Hematopoietic multipotent progenitor cell treated with erythropoietin and hydrocortisone succinate and interleukin-3 and kit ligand, for 15 days (in vitro differentiated cells): ENCODE measurements around the gene CDT1.
A peak's percentile ranks its signal among the peaks of the same experiment; 100 is the strongest.

Experiments used
- DNase-seq: peaks from one replicate; pipeline ENCODE4 v3.0.0-alpha.2; 2015; ENCODE audit warnings: low spot score

Gene CDT1

GRCh38 chr16:88805340-88805715 is 1.7 kb downstream of the CDT1 start:
- DNase-seq: no peak

- no peak for DNase-seq
Measured at GRCh38 chr16:88805887-88806393, 2.4 kb downstream of the CDT1 start.

- DNase-seq: no peak
Measured at GRCh38 chr16:88806491-88807111, 3.0 kb downstream of the CDT1 start.

GRCh38 chr16:88807142-88807625 is 3.6 kb downstream of the CDT1 start:
- DNase-seq: no peak

- DNase-seq: no peak
Measured at GRCh38 chr16:88807626-88808453, 4.3 kb downstream of the CDT1 start.

- no peak for DNase-seq
Measured at GRCh38 chr16:88809068-88809675, 5.6 kb downstream of the CDT1 start.

GRCh38 chr16:88809676-88810165 is 6.1 kb downstream of the CDT1 start:
- DNase-seq: no peak

- DNase-seq: no peak
Measured at GRCh38 chr16:88810166-88810911, 6.8 kb downstream of the CDT1 start.

- peak; percentile 52 for DNase-seq
Measured at GRCh38 chr16:88810912-88811768, 7.6 kb downstream of the CDT1 start.

- DNase-seq: peak; percentile 92
Measured at GRCh38 chr16:88811769-88812512, 8.4 kb downstream of the CDT1 start, which contains the start of gene APRT. APRT (minus strand) TSS chr16:88811928; CDS start chr16:88811899, 29 bp downstream.

- DNase-seq: peak; percentile 51
Measured at GRCh38 chr16:88812513-88813268, 9.1 kb downstream of the CDT1 start.

GRCh38 chr16:88813269-88814143 is 9.9 kb downstream of the CDT1 start:
- no peak for DNase-seq

GRCh38 chr16:88814144-88814502 is 10.5 kb downstream of the CDT1 start:
- DNase-seq: no peak

- no peak for DNase-seq
Measured at GRCh38 chr16:88815227-88815626, 11.6 kb downstream of the CDT1 start.

- no peak for DNase-seq
Measured at GRCh38 chr16:88815901-88816589, 12.5 kb downstream of the CDT1 start.

- DNase-seq: no peak
Measured at GRCh38 chr16:88816736-88817535, 13.3 kb downstream of the CDT1 start.
